Spleen (tissue), 11 donors: ENCODE data around the gene PICK1. TPM values are rescaled to one million over a fixed set of nuclear protein-coding genes. Genes with fewer than 3 reads are reported as not detected.
A peak's percentile ranks its signal among the peaks of the same experiment; 100 is the strongest.

Experiments
- DNase-seq: peaks from one replicate; pipeline ENCODE4 v3.0.0-alpha.2; 2020
- H3K27ac ChIP-seq, 8 donors: fragments of 200-600 bp; sonication (generic) in 7 of 8; 1 replicate in 4 of 8; 2 replicates in 4 of 8; pipeline versions ENCODE4 v1.5.0 to v1.8.0; 2016 to 2021; ENCODE audit warnings: inconsistent platforms in 4 of 8, mild to moderate bottlenecking in 4 of 8, moderate library complexity in 1 of 8
- H3K27me3 ChIP-seq, 7 donors: fragments of 200-600 bp; sonication (generic) in 6 of 7; replicated peaks in 1 of 7; 1 replicate in 4 of 7; 2 replicates in 3 of 7; pipeline versions ENCODE4 v1.5.0 to v1.8.0; 2016 to 2021; ENCODE audit warnings: inconsistent platforms in 3 of 7, mild to moderate bottlenecking in 1 of 7
- H3K36me3 ChIP-seq, 6 donors: fragments of 200-600 bp; sonication (generic) in 5 of 6; 1 replicate in 4 of 6; 2 replicates in 2 of 6; pipeline versions ENCODE4 v1.5.0 to v1.8.0; 2016 to 2021; ENCODE audit warnings: inconsistent platforms in 2 of 6
- H3K4me1 ChIP-seq, 6 donors: fragments of 200-600 bp; sonication (generic) in 5 of 6; 1 replicate in 3 of 6; 2 replicates in 3 of 6; pipeline versions ENCODE4 v1.5.0 to v1.8.0; 2016 to 2021; ENCODE audit warnings: inconsistent platforms in 3 of 6
- H3K4me3 ChIP-seq, 8 donors: fragments of 200-600 bp; sonication (generic) in 7 of 8; 1 replicate in 4 of 8; 2 replicates in 4 of 8; pipeline versions ENCODE4 v1.5.0 to v1.8.0; 2016 to 2021; ENCODE audit warnings: inconsistent platforms in 4 of 8, mild to moderate bottlenecking in 4 of 8, moderate library complexity in 2 of 8
- H3K9me3 ChIP-seq, 8 donors: fragments of 200-600 bp; sonication (generic) in 7 of 8; 1 replicate in 4 of 8; 2 replicates in 4 of 8; pipeline versions ENCODE4 v1.5.0 to v1.8.0; 2016 to 2021; ENCODE audit warnings: inconsistent platforms in 4 of 8
- POLR2A ChIP-seq, 3 donors: fragments of 450-650 bp; IDR thresholded peaks; one replicate each; pipeline ENCODE4 v1.5.1; 2017; ENCODE audit warnings: antibody characterized with exemption in 3 of 3, mild to moderate bottlenecking in 1 of 3
- POLR2AphosphoS5 ChIP-seq, 3 donors: sonication (generic); formaldehyde crosslinking; IDR thresholded peaks; one replicate each; pipeline ENCODE4 v1.5.1; 2017; ENCODE audit warnings: antibody characterized with exemption in 3 of 3
- WGBS, 5 donors: extraction: QIAGEN DNeasy Blood & Tissue Kit in 3 of 5; methylation state at CpG; one replicate each; pipeline versions ENCODE4 v1.1.5 to v1.1.7; 2013 to 2018; 5-methylcytosine and 5-hydroxymethylcytosine counted together
- intact Hi-C: fragments of 100-400 bp; cut with DNase I; formaldehyde crosslinking; loops from one replicate; pipeline ENCODE4 v1.15.0; 2023; ENCODE audit warnings: low total_unique reads
- polyA plus RNA-seq, 3 donors: library from polyadenylated mRNA; stranded (reverse); fragments of 200-250 nt; gene quantifications; one replicate each; pipeline ENCODE4 v1.2.1, GENCODE V29; 2013
- total RNA-seq, 7 donors: library from RNA; depleted of rRNA in 3 of 7; stranded (reverse); fragments of >200 nt in 3 of 7; fragmentation: NEBNext Ultra II Directional in 4 of 7; extraction: Animal tissue kit (Norgen Biotek cat#: 25700) in 4 of 7; gene quantifications; one replicate each; pipeline versions ENCODE4 v1.1.0 to v1.2.1, GENCODE V29; 2016 to 2021
- TF ChIP-seq, protein P1 (sequence below), 11 experiments: fragments of 200-600 bp in 7 of 11; fragments of 450-650 bp in 4 of 11; sonication (generic) in 4 of 11; IDR thresholded peaks in 8 of 11; conservative IDR thresholded peaks in 3 of 11; 1 replicate in 7 of 11; 2 replicates in 4 of 11; pipeline versions ENCODE4 v1.4.0 to v1.8.0; 2016 to 2021; ENCODE audit warnings: antibody characterized with exemption in 11 of 11, inconsistent platforms in 4 of 11, mild to moderate bottlenecking in 1 of 11
- donor health status: healthy with polysubstance abuse.
- donor health status: DM: no; HTN: no; CAD: no; lungs with moderate emphysema.
- donor health status: DM: no; HTN: no; CAD: no.
- donor health status: Bipolar disorder and iron deficiency.
- donor health status: healthy.
- donor health status: DM: no; HTN: no; CAD: no.
- donor health status: DM: yes; HTN: yes; CAD: no.

The PICK1 gene
- total and polyA plus RNA-seq, 10 donors: 14.9 to 34.2 (median 28.4) TPM

DNA sequence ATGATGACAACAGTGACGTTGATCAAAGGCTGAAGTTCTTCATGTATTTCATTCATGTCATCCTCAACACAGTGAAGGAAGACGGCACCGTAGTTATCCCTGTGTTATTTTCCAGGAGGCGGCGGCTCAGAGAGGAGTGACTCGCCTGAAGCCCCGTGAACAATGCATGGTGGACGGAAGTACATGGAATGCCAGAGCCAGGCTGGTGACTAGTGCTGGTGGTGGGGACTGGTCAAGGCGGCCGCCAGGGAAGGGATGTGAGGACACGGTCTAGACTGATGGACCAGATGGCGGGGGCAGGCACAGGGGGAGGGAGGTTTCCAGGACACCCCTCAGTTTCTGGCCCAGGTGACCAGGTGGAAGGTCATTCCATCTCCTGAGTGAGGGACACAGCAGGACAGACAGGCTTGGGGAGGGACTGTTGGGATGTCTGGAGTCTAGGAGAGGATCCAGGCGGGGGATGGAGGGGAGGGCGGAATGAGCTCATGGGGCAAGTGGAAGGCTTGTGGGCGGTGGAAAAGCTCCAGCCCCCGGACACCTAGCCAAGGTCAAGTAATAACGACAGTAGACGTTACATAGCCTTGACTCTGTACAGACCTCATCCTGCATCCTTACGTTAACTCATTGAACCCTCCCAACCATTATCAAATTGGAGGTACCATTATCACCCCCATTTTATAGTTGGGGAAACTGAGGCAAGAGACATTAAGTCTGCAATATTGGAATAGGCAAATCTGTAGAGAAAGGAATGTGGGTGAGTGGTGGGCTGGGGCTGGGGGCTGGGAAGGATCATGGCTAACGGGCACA, 16.0 kb upstream of the PICK1 start:
- H3K9me3 ChIP-seq: no peaks in the 10 kb centered on the region
- no peak for DNase-seq
- intact Hi-C loops: no loop called here
- H3K27ac ChIP-seq: no peak overlapping the region
- peaks cover 0 to 17% (median 4%) of the 10 kb centered on the region in 6 donors for H3K4me1 ChIP-seq
- H3K36me3 ChIP-seq: no peaks in the 10 kb centered on the region
- peaks cover 0 to 13% (median 0%) of the 10 kb centered on the region in 7 donors for H3K27me3 ChIP-seq
- no peak overlapping the region for H3K4me3 ChIP-seq
- WGBS, 5 donors: 78 to 89% (median 82%) methylated on average over 20 of the region's 20 CpGs
- TF ChIP-seq, protein P1, sequence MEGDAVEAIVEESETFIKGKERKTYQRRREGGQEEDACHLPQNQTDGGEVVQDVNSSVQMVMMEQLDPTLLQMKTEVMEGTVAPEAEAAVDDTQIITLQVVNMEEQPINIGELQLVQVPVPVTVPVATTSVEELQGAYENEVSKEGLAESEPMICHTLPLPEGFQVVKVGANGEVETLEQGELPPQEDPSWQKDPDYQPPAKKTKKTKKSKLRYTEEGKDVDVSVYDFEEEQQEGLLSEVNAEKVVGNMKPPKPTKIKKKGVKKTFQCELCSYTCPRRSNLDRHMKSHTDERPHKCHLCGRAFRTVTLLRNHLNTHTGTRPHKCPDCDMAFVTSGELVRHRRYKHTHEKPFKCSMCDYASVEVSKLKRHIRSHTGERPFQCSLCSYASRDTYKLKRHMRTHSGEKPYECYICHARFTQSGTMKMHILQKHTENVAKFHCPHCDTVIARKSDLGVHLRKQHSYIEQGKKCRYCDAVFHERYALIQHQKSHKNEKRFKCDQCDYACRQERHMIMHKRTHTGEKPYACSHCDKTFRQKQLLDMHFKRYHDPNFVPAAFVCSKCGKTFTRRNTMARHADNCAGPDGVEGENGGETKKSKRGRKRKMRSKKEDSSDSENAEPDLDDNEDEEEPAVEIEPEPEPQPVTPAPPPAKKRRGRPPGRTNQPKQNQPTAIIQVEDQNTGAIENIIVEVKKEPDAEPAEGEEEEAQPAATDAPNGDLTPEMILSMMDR (IDR thresholded peaks at IDR 0.05 in 8 of 11, conservative IDR thresholded peaks at IDR 0.05 in 3 of 11): no peak
- TF ChIP-seq POLR2AphosphoS5 (IDR thresholded peaks at IDR 0.05): no peak
- no peak for TF ChIP-seq POLR2A (IDR thresholded peaks at IDR 0.05)

DNA sequence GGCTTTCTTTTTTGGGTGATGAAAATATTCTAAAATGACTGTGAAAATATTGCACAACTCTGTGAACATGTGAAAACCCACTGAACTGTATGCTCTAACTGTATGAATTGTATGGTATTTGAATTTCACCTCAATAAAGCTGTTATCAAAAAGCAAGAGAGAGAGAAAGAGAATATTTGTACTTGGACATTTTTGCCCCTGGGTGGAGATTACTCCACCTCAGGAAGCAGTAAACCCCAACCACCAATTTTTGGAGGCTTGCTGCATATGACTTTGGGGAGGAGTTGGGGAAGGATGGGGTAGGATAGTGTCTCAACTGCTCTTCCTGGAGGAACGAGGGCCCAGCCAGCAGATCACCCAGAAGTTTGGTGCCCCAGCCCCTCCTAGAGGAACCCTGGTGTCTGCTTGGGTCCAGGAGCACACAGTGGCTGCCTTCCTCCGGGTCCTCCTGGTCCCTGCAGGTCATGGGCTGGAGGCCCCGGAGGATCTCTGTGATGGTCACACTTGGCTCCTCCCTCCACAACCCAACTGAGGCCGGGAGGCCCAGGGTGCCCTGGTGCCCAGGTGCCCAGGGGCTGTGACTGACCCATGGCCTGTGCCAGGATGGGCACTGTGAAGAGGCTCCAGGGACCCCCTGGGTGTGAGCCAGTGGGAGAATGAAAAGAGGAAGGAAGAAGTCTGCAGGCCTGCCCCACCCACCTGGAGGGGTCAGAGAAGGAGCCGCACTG, 15.3 kb upstream of the PICK1 start:
- peak overlapping the region in 1 of 8 donors; percentile 31 for H3K27ac ChIP-seq
- H3K4me3 ChIP-seq: no peak overlapping the region
- TF ChIP-seq, protein P1 (IDR thresholded peaks at IDR 0.05 in 8 of 11, conservative IDR thresholded peaks at IDR 0.05 in 3 of 11): no peak
- TF ChIP-seq POLR2A (IDR thresholded peaks at IDR 0.05) (no peak), POLR2AphosphoS5 (IDR thresholded peaks at IDR 0.05) (no peak)
- H3K36me3 ChIP-seq: no peaks in the 10 kb centered on the region
- intact Hi-C loops: no loop called here
- DNase-seq: no peak
- peaks cover 0 to 17% (median 0%) of the 10 kb centered on the region in 7 donors for H3K27me3 ChIP-seq
- H3K4me1 ChIP-seq: peaks cover 0 to 17% (median 4%) of the 10 kb centered on the region in 6 donors
- 36 to 47% (median 39%) methylated on average over 4 to 5 of the region's 5 CpGs for WGBS, 5 donors
- H3K9me3 ChIP-seq: no peaks in the 10 kb centered on the region

DNA sequence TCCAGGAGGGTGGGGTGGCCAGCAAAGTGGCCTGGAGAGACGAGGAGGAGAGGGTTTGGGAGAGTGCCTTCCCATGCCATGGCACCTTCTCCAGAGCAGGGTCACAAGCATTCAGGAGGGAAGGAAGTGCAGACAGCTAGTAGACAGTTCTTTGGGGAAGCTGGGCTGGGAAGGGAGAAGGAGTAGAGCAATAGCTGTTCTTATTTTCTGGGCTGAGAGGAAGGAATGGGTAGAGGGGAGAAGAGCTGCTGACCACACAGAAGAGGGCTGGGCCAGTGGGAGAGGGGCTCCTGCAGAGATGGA, 14.8 kb upstream of the PICK1 start:
- TF ChIP-seq POLR2AphosphoS5 (IDR thresholded peaks at IDR 0.05) (no peak), POLR2A (IDR thresholded peaks at IDR 0.05) (no peak)
- TF ChIP-seq, protein P1 (IDR thresholded peaks at IDR 0.05 in 8 of 11, conservative IDR thresholded peaks at IDR 0.05 in 3 of 11): no peak
- Histone ChIP-seq H3K4me1 (peaks cover 0 to 17% (median 4%) of the 10 kb centered on the region in 6 donors), H3K27ac (peak overlapping the region in 1 of 8 donors; percentile 31), H3K4me3 (no peak overlapping the region), H3K9me3 (no peaks in the 10 kb centered on the region), H3K27me3 (peaks cover 0 to 17% (median 0%) of the 10 kb centered on the region in 7 donors), H3K36me3 (no peaks in the 10 kb centered on the region)
- 13 to 43% (median 21%) methylated on average over 1 of the region's 1 CpG for WGBS, 5 donors
- no peak for DNase-seq
- intact Hi-C loops: no loop called here
